ENCODE results near the gene ATP11C. TPM values are rescaled to one million over a fixed set of nuclear protein-coding genes. Genes with fewer than 3 reads are reported as not detected.

Gene ATP11C
- total and polyA plus RNA-seq, 10 of the 15 experiments (the other 5 are each of a cell fraction or from before 2014, with no cell fraction given), result 16.2 to 44.0 (median 24.8) TPM

- SMC1A ChIA-PET (ENCODE audit: uncharacterized antibody, unreplicated experiment), result interaction anchor here (1.5 kb wide), 1 partner anchor 26 kb away, joined by 6 read pairs; no protein-coding TSS in a partner anchor
- Histone ChIP-seq H3K4me3 (no peak overlapping the region), H3K27ac (ENCODE audit: control insufficient read depth, insufficient read depth) (no peak overlapping the region), H3K27me3 (replicated peaks in 1 of 2; ENCODE audit: control insufficient read depth in 2 of 2, insufficient read depth in 2 of 2, low read length in 1 of 2) (no peaks in the 10 kb centered on the region), H3K4me1 (ENCODE audit: control insufficient read depth, insufficient read depth, low read length) (peaks cover 7% of the 10 kb centered on the region), H3K9me3 (replicated peaks; ENCODE audit: control insufficient read depth, insufficient read depth, low read length) (no peaks in the 10 kb centered on the region), H3K36me3 (ENCODE audit: control insufficient read depth in 2 of 2, insufficient read depth in 2 of 2, low read length in 1 of 2) (no peaks in the 10 kb centered on the region), H3K4me2 (ENCODE audit: control insufficient read depth, insufficient read depth) (no peak overlapping the region), H3K9ac (ENCODE audit: control insufficient read depth, insufficient read depth, low read length) (no peak overlapping the region), H4K20me1 (ENCODE audit: control insufficient read depth, insufficient read depth) (no peaks in the 10 kb centered on the region), H3K79me2 (ENCODE audit: control insufficient read depth, insufficient read depth, low read length) (peaks cover 3% of the 10 kb centered on the region), H2AFZ (ENCODE audit: control insufficient read depth, low read depth, low read length) (no peak overlapping the region)
- intact Hi-C loops (cut with micrococcal nuclease; ENCODE audit: unreplicated experiment) (loop anchor here (5.0 kb wide), 1 partner anchor 103 kb away; the partner anchor contains the start of gene ATP11C), in situ Hi-C loops (cut with MboI) (no loop called here)
- DNase-seq (ENCODE audit: low read depth, low spot score) (no peak), FAIRE-seq (no peak), ATAC-seq (no peak)
- BruUV-seq (replicated peaks), result no TSS peak
- POLR2A ChIA-PET, result interaction anchor here (0.6 to 1.2 kb wide), 2 partner anchors 10 to 19 kb away, joined by 3 read pairs; no protein-coding TSS in a partner anchor
- RAD21 ChIA-PET (ENCODE audit: unreplicated experiment), result no interaction called here
- CTCF ChIA-PET, result no interaction called here
- TF ChIP-seq NFYB (IDR thresholded peaks at IDR 0.05; ENCODE audit: insufficient read depth, low read depth, low read length) (no peak), CEBPZ (IDR thresholded peaks at IDR 0.05; ENCODE audit: low read depth, low read length) (no peak), SMARCA5 (IDR thresholded peaks at IDR 0.05) (no peak), RAD21 (IDR thresholded peaks at IDR 0.05; ENCODE audit: insufficient read depth, low read depth, low read length) (no peak), GATAD2B (conservative IDR thresholded peaks at IDR 0.05; ENCODE audit: low read depth) (no peak), CHD1 (IDR thresholded peaks at IDR 0.05; ENCODE audit: low read depth, low read length) (no peak), NR2F1 (conservative IDR thresholded peaks at IDR 0.05) (no peak), MYB (IDR thresholded peaks at IDR 0.05; ENCODE audit: borderline replicate concordance, low read depth, low read length) (no peak), ZNF622 (IDR thresholded peaks at IDR 0.05) (no peak), MXI1 (IDR thresholded peaks at IDR 0.05; ENCODE audit: low read depth, low read length) (no peak), MEF2A (IDR thresholded peaks at IDR 0.05; ENCODE audit: insufficient read depth, low read depth, low read length) (no peak), RB1 (IDR thresholded peaks at IDR 0.05; ENCODE audit: borderline replicate concordance) (no peak)
- WGBS (ENCODE audit: insufficient coverage, insufficient replicate concordance, low lambda C conversion rate, missing lambda C conversion rate), result 89% methylated on average over 1 of the region's 1 CpG
Measured at GRCh38 chrX:139828830-139829229, 104.0 kb downstream of the ATP11C start.
